GM12878 (cell line): Measurements from ENCODE around the gene RTF2. TPM values are rescaled to one million over a fixed set of nuclear protein-coding genes. Genes with fewer than 3 reads are reported as not detected.

Source experiments
- ATAC-seq: fragments of 200-7000 bp; cut with Tn5 transposase; 3 replicates; pipeline ENCODE4 v1.9.1; 2020; ENCODE audit warnings: mild to moderate bottlenecking, moderate library complexity
- BruUV-seq: library from RNA; stranded (reverse); fragments of 400-500 nt; replicated peaks from 2 replicates; lab custom pipeline; 2021; lab: Mats Ljungman, UMichigan
- CTCF ChIA-PET: fragments of 300-600 bp; sonication (Branson Sonifier 250); formaldehyde crosslinking; extraction: SDS; loops from one replicate; lab custom pipeline; 2021; ENCODE audit warnings: inconsistent platforms; lab: Yijun Ruan, JAX
- POLR2A ChIA-PET: fragments of 350-600 bp; formaldehyde crosslinking; extraction: SDS; loops from one replicate; lab custom pipeline; 2021; ENCODE audit warnings: inconsistent platforms; lab: Charles Lee
- RAD21 ChIA-PET: fragments of 300-600 bp; sonication (Branson Sonifier 250); formaldehyde crosslinking; loops from one replicate; lab custom pipeline; 2023; ENCODE audit warnings: antibody characterized with exemption; ENCODE audit not compliant: unreplicated experiment; lab: Charles Lee
- SMC1A ChIA-PET: fragments of 300-600 bp; sonication (Branson Sonifier 250); formaldehyde crosslinking; loops from one replicate; lab custom pipeline; 2023; ENCODE audit not compliant: unreplicated experiment, uncharacterized antibody; lab: Charles Lee
- DNase-seq: peaks from one replicate; pipeline ENCODE4 v3.0.0-alpha.2; 2011; ENCODE audit warnings: low read depth, low spot score
- FAIRE-seq: peaks from 3 replicates; lab custom pipeline; 2011; peaks lifted over from hg19 to GRCh38; lab: Jason Lieb, UNC
- H2AFZ ChIP-seq: 2 replicates; pipeline ENCODE4 v1.6.0; 2011; ENCODE audit warnings: low read depth, low read length, control low read depth; ENCODE audit not compliant: control insufficient read depth
- H3K27ac ChIP-seq: 2 replicates; pipeline ENCODE4 v1.5.1; 2011; ENCODE audit warnings: control low read depth; ENCODE audit not compliant: control insufficient read depth, insufficient read depth
- H3K27me3 ChIP-seq, 2 experiments: replicated peaks in 1 of 2; 2 replicates each; pipeline versions ENCODE4 v1.6.0 to v1.6.1; 2011; ENCODE audit warnings: low read length in 1 of 2; ENCODE audit not compliant: control insufficient read depth in 2 of 2, insufficient read depth in 2 of 2
- H3K36me3 ChIP-seq, 2 experiments: 2 replicates each; pipeline ENCODE4 v1.5.1; 2011; ENCODE audit warnings: low read length in 1 of 2; ENCODE audit not compliant: control insufficient read depth in 2 of 2, insufficient read depth in 2 of 2
- H3K4me1 ChIP-seq: 2 replicates; pipeline ENCODE4 v1.6.1; 2011; ENCODE audit warnings: mild to moderate bottlenecking, low read length, moderate library complexity, mixed read lengths; ENCODE audit not compliant: control insufficient read depth, insufficient read depth
- H3K4me2 ChIP-seq: 2 replicates; pipeline ENCODE4 v1.6.0; 2011; ENCODE audit warnings: control low read depth; ENCODE audit not compliant: control insufficient read depth, insufficient read depth
- H3K4me3 ChIP-seq: fragments of 200-600 bp; sonication (generic); 2 replicates; pipeline ENCODE4 v1.5.1; 2016
- H3K79me2 ChIP-seq: 2 replicates; pipeline ENCODE4 v1.6.0; 2011; ENCODE audit warnings: low read length; ENCODE audit not compliant: control insufficient read depth, insufficient read depth
- H3K9ac ChIP-seq: 2 replicates; pipeline ENCODE4 v1.8.0; 2011; ENCODE audit warnings: low read length, control low read depth, mixed read lengths; ENCODE audit not compliant: control insufficient read depth, insufficient read depth
- H3K9me3 ChIP-seq: replicated peaks from 3 replicates; pipeline ENCODE4 v1.5.1; 2011; ENCODE audit warnings: mild to moderate bottlenecking, low read length; ENCODE audit not compliant: control insufficient read depth, insufficient read depth
- H4K20me1 ChIP-seq: 2 replicates; pipeline ENCODE4 v1.6.0; 2011; ENCODE audit not compliant: control insufficient read depth, insufficient read depth
- BCL11A ChIP-seq: IDR thresholded peaks from 2 replicates; pipeline ENCODE4 v1.6.1; 2011; ENCODE audit warnings: low read depth, low read length
- CREM ChIP-seq: IDR thresholded peaks from 2 replicates; pipeline ENCODE4 v1.6.1; 2014; ENCODE audit warnings: antibody characterized with exemption, low read depth
- EP300 ChIP-seq, 2 experiments: fragments of 150-350 bp in 1 of 2; IDR thresholded peaks; 2 replicates each; pipeline ENCODE4 v1.6.1; 2011 to 2012; ENCODE audit warnings: low read depth in 2 of 2, low read length in 2 of 2, borderline replicate concordance in 1 of 2, improper control_type of control experiment in 1 of 2, inconsistent platforms in 1 of 2; ENCODE audit not compliant: control insufficient read depth in 1 of 2
- EZH2 ChIP-seq: IDR thresholded peaks from 2 replicates; pipeline ENCODE4 v1.6.1; 2012; ENCODE audit warnings: low read depth, mild to moderate bottlenecking, control low read depth, inconsistent platforms, low read length, borderline replicate concordance; ENCODE audit not compliant: control insufficient read depth
- KAT2A ChIP-seq: conservative IDR thresholded peaks from 2 replicates; pipeline ENCODE4 v1.6.1; 2011; ENCODE audit warnings: low read depth, low read length; ENCODE audit not compliant: control insufficient read depth
- SIN3A ChIP-seq: IDR thresholded peaks from 2 replicates; pipeline ENCODE4 v1.6.1; 2012; ENCODE audit warnings: low read depth, low read length, improper control_type of control experiment
- SUPT20H ChIP-seq: IDR thresholded peaks from 2 replicates; pipeline ENCODE4 v1.6.1; 2011; ENCODE audit warnings: low read depth, mild to moderate bottlenecking, low read length, moderate library complexity, borderline replicate concordance; ENCODE audit not compliant: control insufficient read depth
- SUZ12 ChIP-seq: fragments of 200-600 bp; sonication (generic); IDR thresholded peaks from one replicate; pipeline ENCODE4 v1.6.1; 2018; ENCODE audit warnings: antibody characterized with exemption, mild to moderate bottlenecking; ENCODE audit not compliant: unreplicated experiment
- YY1 ChIP-seq: IDR thresholded peaks from 2 replicates; pipeline ENCODE4 v1.6.1; 2011; ENCODE audit warnings: low read depth, mild to moderate bottlenecking, low read length
- WGBS: methylation state at CpG from one replicate; pipeline ENCODE4 v1.1.6; 2016; ENCODE audit warnings: low lambda C conversion rate; ENCODE audit not compliant: insufficient replicate concordance, insufficient coverage; ENCODE audit errors: missing lambda C conversion rate; 5-methylcytosine and 5-hydroxymethylcytosine counted together
- in situ Hi-C: fragments of 300-500 bp; cut with MboI; formaldehyde crosslinking; loops from 9 replicates; pipeline ENCODE4 v1.14.3; 2018; ENCODE audit warnings: mixed read lengths
- intact Hi-C: fragments of 100-400 bp; cut with micrococcal nuclease; formaldehyde crosslinking; loops from one replicate; pipeline ENCODE4 v1.14.2; 2022; ENCODE audit not compliant: unreplicated experiment
- polyA plus RNA-seq, 11 experiments: library from polyadenylated mRNA; depleted of rRNA in 4 of 11; unstranded in 6 of 11; stranded (reverse) in 5 of 11; fragments of >200 nt; fragmentation: Nextera tagmentation in 4 of 11; fragmentation: Illumina TruSeq in 1 of 11; extraction: Ambion mirVana in 4 of 11; extraction: Trizol in 1 of 11; gene quantifications; 1 replicate in 1 of 11; 2 replicates in 10 of 11; pipeline versions ENCODE4 v1.2.1 to v1.2.3, GENCODE V29; 2011 to 2016; ENCODE audit warnings: inconsistent platforms in 2 of 11, missing spikeins in 2 of 11, low read depth in 1 of 11
- total RNA-seq, 4 experiments: library from RNA; depleted of rRNA in 3 of 4; stranded (reverse); fragments of >200 nt in 3 of 4; fragmentation: Illumina TruSeq in 1 of 4; extraction: Trizol in 1 of 4; gene quantifications; 2 replicates each; pipeline versions ENCODE4 v1.2.1 to v1.2.3, GENCODE V29; 2013 to 2021
- TF ChIP-seq, protein P1 (sequence below): fragments of 450-650 bp; IDR thresholded peaks from 2 replicates; pipeline ENCODE4 v1.6.1; 2018; ENCODE audit warnings: borderline replicate concordance, mild to moderate bottlenecking; ENCODE audit not compliant: partially characterized antibody
- TF ChIP-seq, protein P2 (sequence below): IDR thresholded peaks from 2 replicates; pipeline ENCODE4 v1.6.1; 2012; ENCODE audit warnings: low read depth, low read length, improper control_type of control experiment
- TF ChIP-seq, protein P3 (sequence below): fragments of 450-650 bp; IDR thresholded peaks from 2 replicates; pipeline ENCODE4 v1.6.1; 2017; ENCODE audit warnings: antibody characterized with exemption, mild to moderate bottlenecking, moderate library complexity
- TF ChIP-seq, protein P4 (sequence below): fragments of 450-650 bp; IDR thresholded peaks from 2 replicates; pipeline ENCODE4 v1.6.1; 2014; ENCODE audit warnings: mild to moderate bottlenecking

Gene RTF2
- total and polyA plus RNA-seq, 10 of the 15 experiments (the other 5 are each of a cell fraction or from before 2014, with no cell fraction given) = 66.2 to 133 (median 82.9) TPM

DNA sequence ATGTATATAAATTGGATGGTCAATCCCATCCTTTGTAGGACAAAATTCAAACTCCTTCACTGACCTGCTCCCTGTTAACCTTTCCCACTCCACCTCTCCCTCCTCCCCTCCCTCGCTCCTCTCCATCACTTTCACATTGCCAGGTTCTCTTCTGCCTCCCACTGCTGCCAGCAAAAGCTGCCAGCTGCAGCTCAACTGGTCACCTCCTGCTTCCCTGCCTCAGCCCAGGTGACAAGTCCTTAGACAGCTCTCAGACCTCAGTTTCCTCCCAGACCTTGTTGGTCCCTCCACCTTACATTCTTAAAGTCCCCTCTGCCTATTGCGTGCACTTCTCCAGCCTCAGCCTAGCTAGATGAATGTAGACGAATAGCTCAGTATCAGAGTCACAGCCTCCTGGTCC is 23.3 kb upstream of the RTF2 start:
- H3K27ac ChIP-seq = no peak overlapping the region
- intact Hi-C loops = no loop called here
- H2AFZ ChIP-seq = no peak overlapping the region
- H4K20me1 ChIP-seq = no peaks in the 10 kb centered on the region
- ATAC-seq (no peak), DNase-seq (no peak), FAIRE-seq (no peak)
- no TSS peak for BruUV-seq
- SMC1A ChIA-PET = no interaction called here
- in situ Hi-C loops = no loop called here
- H3K4me3 ChIP-seq = no peak overlapping the region
- WGBS = 73% methylated on average over 3 of the region's 3 CpGs
- no peak overlapping the region for H3K4me2 ChIP-seq
- no peaks in the 10 kb centered on the region for H3K27me3 ChIP-seq
- no peaks in the 10 kb centered on the region for H3K9me3 ChIP-seq
- CTCF ChIA-PET = interaction anchor here (1.0 kb wide), 1 partner anchor 21 kb away, joined by 3 read pairs; no protein-coding TSS in a partner anchor
- no peak overlapping the region for H3K9ac ChIP-seq
- RAD21 ChIA-PET = interaction anchor here (1.1 kb wide), 1 partner anchor 23 kb away, joined by 3 read pairs; no protein-coding TSS in a partner anchor
- no peaks in the 10 kb centered on the region for H3K36me3 ChIP-seq
- no peaks in the 10 kb centered on the region for H3K79me2 ChIP-seq
- POLR2A ChIA-PET = no interaction called here
- peaks cover 14% of the 10 kb centered on the region for H3K4me1 ChIP-seq
- TF ChIP-seq SUZ12 (no peak), EP300 (IDR thresholded peaks at IDR 0.05; ENCODE audit: borderline replicate concordance in 1 of 2, control insufficient read depth in 1 of 2, low read depth in 2 of 2, low read length in 2 of 2) (no peak), BCL11A (no peak), KAT2A (no peak), SIN3A (no peak), EZH2 (no peak), YY1 (no peak), SUPT20H (no peak), CREM (no peak)
- TF ChIP-seq, protein P1, sequence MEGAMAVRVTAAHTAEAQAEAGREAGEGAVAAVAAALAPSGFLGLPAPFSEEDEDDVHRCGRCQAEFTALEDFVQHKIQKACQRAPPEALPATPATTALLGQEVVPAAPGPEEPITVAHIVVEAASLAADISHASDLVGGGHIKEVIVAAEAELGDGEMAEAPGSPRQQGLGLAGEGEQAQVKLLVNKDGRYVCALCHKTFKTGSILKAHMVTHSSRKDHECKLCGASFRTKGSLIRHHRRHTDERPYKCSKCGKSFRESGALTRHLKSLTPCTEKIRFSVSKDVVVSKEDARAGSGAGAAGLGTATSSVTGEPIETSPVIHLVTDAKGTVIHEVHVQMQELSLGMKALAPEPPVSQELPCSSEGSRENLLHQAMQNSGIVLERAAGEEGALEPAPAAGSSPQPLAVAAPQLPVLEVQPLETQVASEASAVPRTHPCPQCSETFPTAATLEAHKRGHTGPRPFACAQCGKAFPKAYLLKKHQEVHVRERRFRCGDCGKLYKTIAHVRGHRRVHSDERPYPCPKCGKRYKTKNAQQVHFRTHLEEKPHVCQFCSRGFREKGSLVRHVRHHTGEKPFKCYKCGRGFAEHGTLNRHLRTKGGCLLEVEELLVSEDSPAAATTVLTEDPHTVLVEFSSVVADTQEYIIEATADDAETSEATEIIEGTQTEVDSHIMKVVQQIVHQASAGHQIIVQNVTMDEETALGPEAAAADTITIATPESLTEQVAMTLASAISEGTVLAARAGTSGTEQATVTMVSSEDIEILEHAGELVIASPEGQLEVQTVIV = no peak
- TF ChIP-seq, protein P2, sequence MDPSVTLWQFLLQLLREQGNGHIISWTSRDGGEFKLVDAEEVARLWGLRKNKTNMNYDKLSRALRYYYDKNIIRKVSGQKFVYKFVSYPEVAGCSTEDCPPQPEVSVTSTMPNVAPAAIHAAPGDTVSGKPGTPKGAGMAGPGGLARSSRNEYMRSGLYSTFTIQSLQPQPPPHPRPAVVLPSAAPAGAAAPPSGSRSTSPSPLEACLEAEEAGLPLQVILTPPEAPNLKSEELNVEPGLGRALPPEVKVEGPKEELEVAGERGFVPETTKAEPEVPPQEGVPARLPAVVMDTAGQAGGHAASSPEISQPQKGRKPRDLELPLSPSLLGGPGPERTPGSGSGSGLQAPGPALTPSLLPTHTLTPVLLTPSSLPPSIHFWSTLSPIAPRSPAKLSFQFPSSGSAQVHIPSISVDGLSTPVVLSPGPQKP = no peak
- TF ChIP-seq, protein P3, sequence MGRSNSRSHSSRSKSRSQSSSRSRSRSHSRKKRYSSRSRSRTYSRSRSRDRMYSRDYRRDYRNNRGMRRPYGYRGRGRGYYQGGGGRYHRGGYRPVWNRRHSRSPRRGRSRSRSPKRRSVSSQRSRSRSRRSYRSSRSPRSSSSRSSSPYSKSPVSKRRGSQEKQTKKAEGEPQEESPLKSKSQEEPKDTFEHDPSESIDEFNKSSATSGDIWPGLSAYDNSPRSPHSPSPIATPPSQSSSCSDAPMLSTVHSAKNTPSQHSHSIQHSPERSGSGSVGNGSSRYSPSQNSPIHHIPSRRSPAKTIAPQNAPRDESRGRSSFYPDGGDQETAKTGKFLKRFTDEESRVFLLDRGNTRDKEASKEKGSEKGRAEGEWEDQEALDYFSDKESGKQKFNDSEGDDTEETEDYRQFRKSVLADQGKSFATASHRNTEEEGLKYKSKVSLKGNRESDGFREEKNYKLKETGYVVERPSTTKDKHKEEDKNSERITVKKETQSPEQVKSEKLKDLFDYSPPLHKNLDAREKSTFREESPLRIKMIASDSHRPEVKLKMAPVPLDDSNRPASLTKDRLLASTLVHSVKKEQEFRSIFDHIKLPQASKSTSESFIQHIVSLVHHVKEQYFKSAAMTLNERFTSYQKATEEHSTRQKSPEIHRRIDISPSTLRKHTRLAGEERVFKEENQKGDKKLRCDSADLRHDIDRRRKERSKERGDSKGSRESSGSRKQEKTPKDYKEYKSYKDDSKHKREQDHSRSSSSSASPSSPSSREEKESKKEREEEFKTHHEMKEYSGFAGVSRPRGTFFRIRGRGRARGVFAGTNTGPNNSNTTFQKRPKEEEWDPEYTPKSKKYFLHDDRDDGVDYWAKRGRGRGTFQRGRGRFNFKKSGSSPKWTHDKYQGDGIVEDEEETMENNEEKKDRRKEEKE = no peak
- TF ChIP-seq, protein P4, sequence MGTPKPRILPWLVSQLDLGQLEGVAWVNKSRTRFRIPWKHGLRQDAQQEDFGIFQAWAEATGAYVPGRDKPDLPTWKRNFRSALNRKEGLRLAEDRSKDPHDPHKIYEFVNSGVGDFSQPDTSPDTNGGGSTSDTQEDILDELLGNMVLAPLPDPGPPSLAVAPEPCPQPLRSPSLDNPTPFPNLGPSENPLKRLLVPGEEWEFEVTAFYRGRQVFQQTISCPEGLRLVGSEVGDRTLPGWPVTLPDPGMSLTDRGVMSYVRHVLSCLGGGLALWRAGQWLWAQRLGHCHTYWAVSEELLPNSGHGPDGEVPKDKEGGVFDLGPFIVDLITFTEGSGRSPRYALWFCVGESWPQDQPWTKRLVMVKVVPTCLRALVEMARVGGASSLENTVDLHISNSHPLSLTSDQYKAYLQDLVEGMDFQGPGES = no peak
